Astrocyte of the cerebellum (primary cell): ENCODE data around the gene LDB2.

Source experiments
- DNase-seq: peaks from one replicate; pipeline ENCODE4 v3.0.0-alpha.2; 2011; ENCODE audit warnings: low read depth
- H3K4me3 ChIP-seq: 2 replicates; pipeline ENCODE4 v1.5.1; 2011; ENCODE audit warnings: mild to moderate bottlenecking, low read depth, low read length, moderate library complexity
- CTCF ChIP-seq: IDR thresholded peaks from 2 replicates; pipeline ENCODE4 v1.5.1; 2012; ENCODE audit warnings: low read length, low read depth, moderate library complexity, mild to moderate bottlenecking; ENCODE audit errors: missing control alignments
- in situ Hi-C: cut with HindIII; loops from 2 replicates; pipeline ENCODE4 v1.10.0; 2017; ENCODE audit warnings: low sequenced_read_pairs

The LDB2 gene

GRCh38 chr4:16802044-16802443, 96.4 kb downstream of the LDB2 start:
- DNase-seq = no peak
- TF ChIP-seq CTCF = no peak
- H3K4me3 ChIP-seq = no peak overlapping the region
- in situ Hi-C loops = no loop called here

GRCh38 chr4:16801356-16801755, 97.1 kb downstream of the LDB2 start:
- TF ChIP-seq CTCF = no peak
- no peak for DNase-seq

GRCh38 chr4:16794816-16795445, 103.5 kb downstream of the LDB2 start:
- peak; percentile 90 for TF ChIP-seq CTCF
- in situ Hi-C loops = loop anchor here (5.0 kb wide), 1 partner anchor 37 kb away; no protein-coding TSS in a partner anchor
- DNase-seq = no peak
- H3K4me3 ChIP-seq = no peak overlapping the region

More at GRCh38 chr4:16801356-16801755, 97.1 kb downstream of the LDB2 start:
- H3K4me3 ChIP-seq = no peak overlapping the region
- in situ Hi-C loops = no loop called here

GRCh38 chr4:16791460-16791859, 107.0 kb downstream of the LDB2 start:
- H3K4me3 ChIP-seq = no peak overlapping the region
- in situ Hi-C loops = loop anchor here (5.0 kb wide), 1 partner anchor 41 kb away; no protein-coding TSS in a partner anchor
- no peak for TF ChIP-seq CTCF
- DNase-seq = no peak

- no peak for TF ChIP-seq CTCF
- in situ Hi-C loops = loop anchor here (5.0 kb wide), 1 partner anchor 42 kb away; no protein-coding TSS in a partner anchor
- DNase-seq = no peak
- no peak overlapping the region for H3K4me3 ChIP-seq
These were observed 107.9 kb downstream of the LDB2 start for GRCh38 chr4:16790508-16790907.

- no peak for DNase-seq
- no peak overlapping the region for H3K4me3 ChIP-seq
- TF ChIP-seq CTCF = no peak
- in situ Hi-C loops = no loop called here
These were observed 109.6 kb downstream of the LDB2 start for GRCh38 chr4:16788868-16789267.
